HG02943 (cell line): ENCODE data around the gene GAS6.
"Not testable (repeated sequence)": the region's sequence is repeated elsewhere in the genome, so short reads cannot be mapped to it uniquely, and the experiment has no call there.

Experiments used
- ATAC-seq: cut with Tn5 transposase; IDR thresholded peaks from one replicate; pipeline ENCODE4 v1.9.1; 2021; ENCODE audit warnings: mild to moderate bottlenecking, low read depth, moderate library complexity; ENCODE audit not compliant: unreplicated experiment

Gene GAS6

GRCh38 chr13:113863524-113864272 lies at the start of gene GAS6:
TSS of gene GAS6 (minus strand) at chr13:113864076. CDS start at chr13:113863920, 156 bp downstream.
- ATAC-seq, result no peak

- ATAC-seq, result not testable (repeated sequence)
Observed at GRCh38 chr13:113913408-113913807, 49.5 kb upstream of the GAS6 start.

- ATAC-seq, result no peak
Observed at GRCh38 chr13:113912596-113912995, 48.7 kb upstream of the GAS6 start.

- ATAC-seq, result no peak
Observed at GRCh38 chr13:113907635-113908617, 44.0 kb upstream of the GAS6 start.

- ATAC-seq, result no peak
Observed at GRCh38 chr13:113906571-113906970, 42.7 kb upstream of the GAS6 start.

GRCh38 chr13:113905942-113906341 lies 42.1 kb upstream of the GAS6 start:
- ATAC-seq, result no peak

GRCh38 chr13:113905018-113905417 lies 41.1 kb upstream of the GAS6 start:
- ATAC-seq, result no peak

GRCh38 chr13:113904411-113904810 lies 40.5 kb upstream of the GAS6 start:
- ATAC-seq, result no peak

- no peak for ATAC-seq
Observed at GRCh38 chr13:113903912-113904311, 40.0 kb upstream of the GAS6 start.

- ATAC-seq, result no peak
Observed at GRCh38 chr13:113902986-113903775, 39.3 kb upstream of the GAS6 start.

- ATAC-seq, result no peak
Observed at GRCh38 chr13:113902481-113902880, 38.6 kb upstream of the GAS6 start.

GRCh38 chr13:113901642-113902041 lies 37.8 kb upstream of the GAS6 start:
- no peak for ATAC-seq

GRCh38 chr13:113901231-113901630 lies 37.4 kb upstream of the GAS6 start:
- ATAC-seq, result no peak

GRCh38 chr13:113900646-113901045 lies 36.8 kb upstream of the GAS6 start:
- ATAC-seq, result no peak

GRCh38 chr13:113898391-113898790 lies 34.5 kb upstream of the GAS6 start:
- ATAC-seq, result no peak

GRCh38 chr13:113897966-113898365 lies 34.1 kb upstream of the GAS6 start:
- no peak for ATAC-seq

- no peak for ATAC-seq
Observed at GRCh38 chr13:113897161-113897560, 33.3 kb upstream of the GAS6 start.

GRCh38 chr13:113895436-113895835 lies 31.6 kb upstream of the GAS6 start:
- ATAC-seq, result no peak

GRCh38 chr13:113890774-113891480 lies 27.1 kb upstream of the GAS6 start:
- no peak for ATAC-seq

GRCh38 chr13:113889467-113889866 lies 25.6 kb upstream of the GAS6 start:
- ATAC-seq, result no peak
